Kidney glomerular epithelial cell (primary cell): ENCODE measurements around the gene EPAS1.
A peak's percentile ranks its signal among the peaks of the same experiment; 100 is the strongest.

Source experiments
- DNase-seq: peaks from one replicate; lab custom pipeline; 2025; lab: John Stamatoyannopoulos, UW

EPAS1 gene

DNA sequence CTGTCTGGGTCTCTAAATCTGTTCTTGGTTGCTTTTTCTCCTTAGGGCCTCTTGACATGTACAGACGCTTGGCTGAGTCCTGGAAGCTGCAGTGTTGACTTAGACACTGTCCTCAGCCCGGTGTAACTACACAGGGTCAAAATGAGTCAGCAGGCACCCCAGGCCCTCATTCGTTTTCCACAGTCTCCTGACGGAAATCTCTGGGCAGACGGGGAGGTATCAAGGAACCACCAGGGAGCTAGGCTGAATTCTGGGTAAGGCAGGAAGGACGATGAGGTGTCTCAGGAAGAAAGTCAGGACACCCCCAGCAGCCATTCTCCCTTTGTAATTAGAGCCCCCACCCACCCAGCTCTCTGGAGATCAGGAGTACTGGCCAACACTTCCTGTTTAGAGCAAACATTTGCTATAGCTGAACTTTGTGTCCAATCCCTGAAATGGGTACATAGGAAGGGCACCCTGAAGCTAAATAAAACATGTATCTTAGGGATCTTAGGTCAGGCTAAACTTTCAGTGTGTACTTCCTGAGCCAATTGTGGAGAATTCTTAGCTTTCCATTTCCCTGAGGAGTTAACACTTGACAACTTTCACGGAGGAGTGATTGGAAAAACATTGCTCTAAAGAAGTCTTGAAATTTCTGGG is 23.9 kb upstream of the EPAS1 start:
- no peak for DNase-seq

DNA sequence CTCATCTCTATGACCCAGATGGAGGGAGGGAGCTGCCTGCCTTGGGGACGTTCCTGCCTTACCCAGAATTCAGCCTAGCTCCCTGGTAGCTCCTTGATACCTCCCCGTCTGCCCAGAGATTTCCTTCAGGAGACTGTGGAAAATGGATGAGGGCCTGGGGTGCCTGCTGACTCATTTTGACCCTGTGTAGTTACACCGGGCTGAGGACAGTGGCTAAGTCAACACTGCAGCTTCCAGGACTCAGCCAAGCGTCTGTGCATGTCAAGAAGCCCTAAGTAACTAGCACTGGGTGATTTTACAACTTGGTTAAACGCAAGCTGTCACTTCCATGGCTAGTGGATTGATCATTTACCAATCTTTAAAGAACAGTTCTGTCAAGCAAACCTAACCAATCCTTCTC is 23.3 kb upstream of the EPAS1 start:
- DNase-seq = no peak

DNA sequence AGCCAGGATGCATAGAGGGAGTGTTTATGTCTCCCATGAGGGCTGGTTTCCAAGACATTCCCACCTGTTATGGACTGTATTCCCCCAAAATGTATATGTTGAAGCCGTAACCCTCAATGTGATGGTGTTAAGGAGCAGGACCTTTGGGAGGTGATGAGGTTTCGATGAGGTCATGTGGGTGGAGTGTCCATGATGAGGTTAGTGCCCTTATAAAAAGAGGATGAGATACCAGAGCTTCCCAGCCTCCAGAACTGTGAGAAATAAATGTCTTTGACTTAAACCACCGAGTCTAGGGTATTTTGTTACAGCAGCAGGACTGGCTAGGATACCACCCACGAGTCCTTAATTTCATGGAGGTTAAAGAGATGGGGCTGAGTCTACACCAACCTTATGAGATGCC is 22.6 kb upstream of the EPAS1 start:
- no peak for DNase-seq

DNA sequence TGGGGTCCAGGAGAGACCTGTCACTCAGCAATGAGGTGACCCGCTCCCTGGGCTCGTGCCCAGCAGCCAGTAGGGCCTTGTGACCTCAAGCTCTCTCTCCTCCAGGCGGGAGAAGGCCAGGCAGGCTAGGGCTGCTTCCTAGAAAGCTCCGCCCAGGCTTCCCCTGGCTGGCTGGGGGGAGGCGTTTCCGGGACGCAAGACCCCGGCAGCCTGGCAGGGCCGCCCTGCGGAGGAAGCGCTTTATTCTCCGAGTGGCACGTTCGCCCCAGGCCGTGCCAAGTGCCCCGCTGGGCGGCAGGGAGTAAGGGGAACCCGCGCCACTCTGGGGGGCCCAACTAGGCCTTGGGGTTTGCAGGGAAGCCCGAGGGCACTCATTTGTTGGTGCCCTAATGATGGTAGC is 21.2 kb upstream of the EPAS1 start:
- DNase-seq = no peak

DNA sequence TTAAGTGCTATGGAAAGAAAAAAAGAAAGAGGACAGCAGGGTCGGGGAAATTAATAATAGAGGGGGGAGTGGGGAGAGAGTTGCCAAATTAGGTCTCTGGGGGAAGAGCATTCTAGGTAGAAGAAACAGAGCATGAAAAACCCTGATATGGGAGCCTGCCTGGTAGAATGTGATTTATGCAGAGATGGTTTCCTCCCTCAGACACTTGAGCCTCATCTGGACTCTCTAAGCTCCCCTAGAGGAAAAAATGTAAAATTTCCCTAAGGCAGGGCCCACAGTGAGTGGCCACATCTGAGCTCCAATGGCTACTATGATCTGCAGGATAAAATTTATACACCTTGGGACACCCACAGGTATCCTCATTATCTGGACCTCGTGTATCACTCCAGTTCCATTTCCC is 20.6 kb upstream of the EPAS1 start:
- peak; percentile 42 for DNase-seq

DNA sequence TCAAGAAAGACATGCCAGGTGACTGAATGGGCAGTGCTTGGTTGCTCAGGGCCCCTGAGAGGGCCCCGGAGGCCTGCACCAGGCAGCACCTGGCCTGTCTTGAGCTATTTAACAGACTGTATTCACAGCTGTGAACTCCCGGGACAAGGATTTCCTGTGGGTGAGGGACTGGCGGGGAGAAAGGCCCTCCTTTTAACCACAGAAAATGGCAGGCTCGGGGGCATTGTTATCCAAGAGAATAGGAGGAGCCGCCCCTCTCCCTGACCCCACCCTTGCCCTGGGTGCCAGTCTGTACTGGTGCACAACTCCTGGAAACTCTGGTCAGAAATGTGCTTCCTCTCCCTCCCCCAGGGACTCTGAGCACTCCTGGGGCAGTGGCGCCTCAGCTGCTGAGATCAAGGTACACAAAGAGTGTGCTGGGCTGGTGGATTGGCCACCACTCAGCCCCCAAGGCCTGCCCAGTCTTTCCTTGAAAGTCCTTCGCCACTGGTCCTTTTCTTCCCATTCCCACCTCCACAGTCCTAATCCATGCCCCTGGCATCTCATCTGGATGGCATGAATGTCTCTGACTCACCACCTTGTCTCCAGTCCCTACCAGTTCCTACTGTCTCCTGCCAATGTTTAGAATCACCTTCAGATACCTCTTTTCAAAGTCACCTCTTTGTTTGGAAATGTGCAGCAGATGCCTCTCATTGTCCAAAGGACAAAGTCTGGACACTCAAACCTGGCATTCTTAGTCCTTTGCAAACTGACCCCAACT is 19.6 kb upstream of the EPAS1 start:
- no peak for DNase-seq

DNA sequence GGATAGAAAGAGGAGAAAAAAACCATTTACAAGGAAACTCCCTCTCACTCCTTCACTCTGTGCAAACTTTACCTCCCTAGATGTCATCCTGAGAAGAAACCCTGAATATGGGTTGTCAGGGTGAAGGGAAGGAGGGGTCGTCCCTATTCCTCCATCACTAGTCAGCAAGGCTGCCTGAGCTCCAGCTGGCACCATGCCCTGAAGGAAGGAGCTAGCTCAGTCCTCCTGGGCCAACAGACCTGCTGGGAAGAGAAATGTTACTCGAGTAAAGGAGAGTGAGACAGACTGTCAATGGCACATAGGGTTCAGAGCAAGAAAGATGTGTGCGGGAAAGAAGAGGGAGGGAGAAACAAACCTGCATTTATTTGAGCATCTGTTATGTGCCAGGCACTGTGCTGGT is 18.3 kb upstream of the EPAS1 start:
- no peak for DNase-seq

DNA sequence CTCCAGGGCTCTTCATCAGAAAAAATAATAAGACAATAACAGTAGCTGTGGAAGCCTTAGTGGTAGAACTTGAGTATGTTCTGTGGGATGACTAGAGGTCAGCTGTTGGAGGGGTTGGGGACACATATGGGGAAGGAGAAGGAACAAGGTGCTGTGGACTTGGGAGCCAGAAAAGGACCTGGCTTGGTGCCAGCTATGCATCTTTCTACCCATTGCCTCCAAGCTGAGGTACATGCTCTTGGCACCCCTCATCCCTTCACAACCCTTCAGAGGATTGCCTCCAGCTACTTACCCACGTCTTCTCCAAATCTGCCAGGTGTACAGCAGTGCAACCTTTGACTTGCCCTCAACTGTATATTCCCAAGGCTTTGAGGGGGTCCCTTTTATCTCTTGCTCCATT is 15.3 kb upstream of the EPAS1 start:
- DNase-seq = no peak

DNA sequence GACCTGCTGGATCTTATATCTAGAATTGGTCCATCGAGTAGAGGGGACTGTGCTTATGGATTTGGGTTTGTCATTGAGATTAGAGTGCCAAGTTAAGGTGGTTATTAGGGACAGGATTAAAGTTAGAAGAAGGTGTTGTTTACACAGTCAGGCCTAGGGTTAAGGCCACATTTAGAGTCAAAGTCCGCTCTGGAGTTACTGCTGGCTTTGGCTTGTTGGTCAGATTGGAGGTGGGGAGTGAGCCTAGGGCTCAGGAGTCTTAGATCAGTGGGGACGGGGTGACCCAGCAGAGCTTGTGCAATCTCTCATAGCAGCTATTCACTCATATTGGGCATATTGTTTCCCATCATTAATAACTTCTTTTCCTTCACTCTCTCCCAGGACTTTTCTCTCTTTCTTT is 13.5 kb upstream of the EPAS1 start:
- no peak for DNase-seq

DNA sequence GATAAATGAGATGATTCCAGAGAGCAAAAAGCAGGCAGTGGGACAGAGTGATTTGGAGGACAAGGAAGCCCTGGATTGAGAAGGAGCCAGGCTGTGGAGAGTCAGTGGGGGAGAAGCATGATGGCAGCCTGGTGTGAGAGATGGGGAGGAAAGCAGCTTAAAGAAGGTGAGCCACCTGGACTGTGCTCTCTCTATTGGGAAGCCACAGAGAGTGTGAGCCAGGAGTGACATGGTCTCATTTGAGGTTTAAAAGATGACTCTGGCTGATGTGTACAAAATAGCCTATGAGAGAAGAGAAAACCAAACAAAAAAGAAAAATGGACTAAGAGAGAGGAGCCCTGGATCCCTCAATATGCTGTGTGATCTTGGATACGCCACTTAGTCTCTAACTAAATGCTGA is 12.9 kb upstream of the EPAS1 start:
- DNase-seq = no peak

DNA sequence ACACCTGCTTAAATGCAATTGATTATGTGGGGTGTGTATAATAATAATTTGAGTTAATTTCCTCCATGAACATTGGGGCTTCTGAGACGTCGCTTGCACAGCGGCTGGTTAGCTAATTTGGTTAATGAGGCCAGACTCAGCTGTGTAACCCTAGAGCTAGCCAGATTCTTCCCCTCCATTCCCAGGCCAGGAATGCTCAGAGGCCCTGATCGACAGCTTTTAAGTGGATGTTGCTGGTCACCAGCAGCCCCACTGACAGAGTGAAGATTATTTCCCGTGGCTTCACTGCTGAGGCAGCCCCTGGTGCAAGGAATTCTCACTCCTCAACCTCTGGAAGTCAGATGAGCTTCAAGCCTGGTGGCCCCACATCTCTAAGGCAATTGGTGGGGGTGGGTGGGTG is 12.4 kb upstream of the EPAS1 start:
- DNase-seq = no peak

DNA sequence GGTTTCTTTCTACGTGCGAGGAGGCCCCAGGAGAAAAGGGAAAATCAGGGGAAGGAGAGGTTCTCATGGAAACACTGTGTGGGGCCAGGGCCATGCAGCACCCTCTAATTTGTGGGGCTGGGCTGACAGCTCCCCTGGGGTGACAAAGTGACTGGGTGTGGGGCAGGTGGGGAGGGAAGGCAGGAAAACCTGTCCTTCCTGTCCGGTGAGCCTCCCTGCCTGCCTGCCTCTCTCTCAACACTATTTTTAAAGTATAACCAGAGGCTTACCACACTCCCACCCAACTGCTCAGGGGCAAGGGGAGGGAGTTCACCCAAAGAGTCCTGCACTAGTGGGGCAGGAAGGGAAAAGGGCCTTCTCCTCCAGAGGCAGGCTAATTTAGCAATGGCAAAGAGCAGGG is 10.5 kb upstream of the EPAS1 start:
- no peak for DNase-seq

DNA sequence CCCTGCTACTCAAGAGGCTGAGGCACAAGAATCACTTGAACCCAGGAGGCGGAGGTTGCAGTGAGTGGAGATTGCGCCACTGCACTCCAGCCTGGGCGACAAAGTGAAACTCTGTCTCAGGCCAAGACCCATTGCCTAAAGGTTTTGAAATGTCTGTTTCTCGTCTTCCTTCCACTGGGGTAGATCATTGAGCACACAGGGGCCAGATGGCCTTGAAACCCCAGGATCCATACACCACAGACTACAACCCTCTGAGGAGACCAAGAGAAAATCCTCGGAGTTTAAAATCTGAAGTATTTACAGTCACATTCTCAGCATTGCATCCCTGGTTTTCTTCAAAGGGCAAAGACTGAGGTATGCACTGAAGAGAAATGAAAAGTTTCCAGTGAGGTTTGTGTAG is 7.1 kb upstream of the EPAS1 start:
- no peak for DNase-seq

DNA sequence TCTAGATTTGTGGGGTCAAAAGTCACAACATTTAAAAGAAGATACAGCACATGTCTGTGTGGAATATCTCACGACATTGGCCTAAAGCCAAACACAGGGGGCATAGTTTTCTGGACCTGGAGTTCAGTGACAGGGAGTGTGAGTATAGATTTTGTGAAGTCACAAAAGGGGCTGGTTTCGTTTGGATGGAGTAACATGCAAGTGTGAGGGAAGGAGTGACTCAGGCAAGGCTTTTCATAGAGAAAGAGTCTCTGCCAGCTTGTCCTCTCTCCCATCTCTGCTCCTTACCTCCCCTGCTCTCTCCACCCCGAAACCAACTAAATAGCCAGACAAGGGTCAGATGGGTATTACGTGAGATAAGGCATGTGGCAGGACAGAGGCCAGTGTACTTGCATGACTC is 3.7 kb upstream of the EPAS1 start:
- DNase-seq = no peak

DNA sequence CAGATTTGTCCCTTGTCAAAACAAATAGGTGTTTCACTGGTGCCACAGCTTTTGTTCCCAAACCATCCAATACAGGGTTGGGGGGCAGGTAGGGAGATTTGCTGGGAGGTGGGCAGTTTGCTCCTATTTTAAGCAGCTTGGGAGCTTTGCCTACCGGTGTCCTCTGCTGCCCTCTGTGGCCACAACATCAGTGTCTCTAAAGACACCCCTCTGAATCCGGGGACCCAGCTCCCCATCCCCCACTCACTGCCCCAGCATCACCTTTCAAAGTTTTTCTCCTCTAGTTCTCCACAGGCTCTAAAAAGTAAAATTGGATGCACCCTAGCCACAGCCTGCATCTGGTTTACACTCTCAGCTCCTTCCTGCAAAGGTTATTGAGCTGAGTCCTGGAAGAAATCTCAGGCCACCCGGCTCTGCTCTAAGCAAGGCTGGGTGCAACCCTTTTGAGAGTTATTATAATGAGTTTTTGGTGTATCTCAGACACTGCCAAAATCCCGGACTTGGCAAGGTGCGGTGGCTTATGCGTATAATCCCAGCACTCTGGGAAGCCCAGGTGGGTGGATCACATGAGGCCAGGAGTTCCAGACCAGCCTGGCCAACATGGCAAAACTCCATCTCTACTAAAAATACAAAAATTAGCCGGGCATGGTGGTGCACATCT is 2.9 kb upstream of the EPAS1 start:
- DNase-seq = no peak

DNA sequence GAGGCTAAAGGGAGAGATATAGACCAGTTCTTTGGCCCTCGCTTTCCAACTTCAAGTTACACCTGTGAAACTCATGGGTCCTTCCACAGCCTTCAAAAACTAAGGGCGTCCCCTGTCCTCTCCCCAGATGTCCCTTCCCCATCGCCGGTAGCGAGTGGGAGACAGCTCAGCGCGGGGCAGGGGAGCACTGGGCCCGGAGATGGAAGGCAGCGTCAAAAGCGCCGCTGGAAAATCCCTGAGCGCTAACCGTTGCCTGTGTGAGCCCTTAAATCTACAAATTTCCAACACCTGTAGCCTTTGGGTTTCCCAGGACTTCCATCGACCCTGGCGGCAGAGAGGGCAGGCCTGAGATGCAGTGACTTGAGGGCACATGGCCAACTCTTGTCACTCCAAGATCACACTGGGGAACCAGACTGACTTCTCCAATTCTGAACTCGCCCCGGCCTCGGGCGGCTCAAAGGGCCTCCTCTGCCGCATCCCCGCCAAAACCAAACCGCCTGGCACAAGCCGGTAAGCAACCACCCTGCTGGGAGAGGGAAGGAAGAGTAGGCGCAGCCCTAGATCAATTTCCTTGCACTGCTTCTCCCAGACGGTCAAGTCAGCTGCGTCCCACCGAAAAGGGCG is 879 bp upstream of the EPAS1 start:
- no peak for DNase-seq

DNA sequence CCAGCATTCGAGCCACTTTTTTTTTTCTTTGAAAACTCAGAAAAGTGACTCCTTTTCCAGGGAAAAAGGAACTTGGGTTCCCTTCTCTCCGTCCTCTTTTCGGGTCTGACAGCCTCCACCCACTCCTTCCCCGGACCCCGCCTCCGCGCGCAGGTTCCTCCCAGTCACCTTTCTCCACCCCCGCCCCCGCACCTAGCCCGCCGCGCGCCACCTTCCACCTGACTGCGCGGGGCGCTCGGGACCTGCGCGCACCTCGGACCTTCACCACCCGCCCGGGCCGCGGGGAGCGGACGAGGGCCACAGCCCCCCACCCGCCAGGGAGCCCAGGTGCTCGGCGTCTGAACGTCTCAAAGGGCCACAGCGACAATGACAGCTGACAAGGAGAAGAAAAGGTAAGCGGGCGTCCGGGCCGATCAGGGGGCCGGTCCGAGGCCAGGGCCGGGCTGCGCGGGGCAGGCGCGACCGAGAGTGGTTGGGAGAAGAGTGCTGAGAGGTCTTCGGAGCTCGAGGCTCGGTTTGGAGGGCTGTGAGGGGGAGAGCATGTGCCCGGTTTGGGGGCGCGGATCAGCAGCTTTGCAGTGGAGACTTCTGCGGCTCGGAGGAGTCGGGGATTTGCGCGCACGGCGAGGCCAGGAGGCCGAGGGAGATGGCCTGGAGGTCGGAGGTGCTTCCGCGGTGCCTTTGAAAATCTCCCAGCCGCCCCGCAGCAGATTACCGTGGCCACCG is 502 bp downstream of the EPAS1 start:
- peak; percentile 43 for DNase-seq

DNA sequence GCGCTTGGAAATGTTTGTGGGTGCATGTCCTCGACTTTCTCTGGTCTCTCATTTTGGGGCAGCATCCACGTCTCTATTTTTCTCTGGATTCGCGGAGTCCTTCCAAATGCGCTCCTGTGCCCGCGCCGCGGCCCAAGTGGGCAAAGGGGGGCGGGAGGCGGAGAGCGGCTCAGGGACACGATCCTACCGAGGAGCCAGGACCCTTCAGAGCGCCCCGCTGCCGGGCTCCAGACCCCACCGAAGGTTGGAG is 990 bp downstream of the EPAS1 start:
- no peak for DNase-seq

DNA sequence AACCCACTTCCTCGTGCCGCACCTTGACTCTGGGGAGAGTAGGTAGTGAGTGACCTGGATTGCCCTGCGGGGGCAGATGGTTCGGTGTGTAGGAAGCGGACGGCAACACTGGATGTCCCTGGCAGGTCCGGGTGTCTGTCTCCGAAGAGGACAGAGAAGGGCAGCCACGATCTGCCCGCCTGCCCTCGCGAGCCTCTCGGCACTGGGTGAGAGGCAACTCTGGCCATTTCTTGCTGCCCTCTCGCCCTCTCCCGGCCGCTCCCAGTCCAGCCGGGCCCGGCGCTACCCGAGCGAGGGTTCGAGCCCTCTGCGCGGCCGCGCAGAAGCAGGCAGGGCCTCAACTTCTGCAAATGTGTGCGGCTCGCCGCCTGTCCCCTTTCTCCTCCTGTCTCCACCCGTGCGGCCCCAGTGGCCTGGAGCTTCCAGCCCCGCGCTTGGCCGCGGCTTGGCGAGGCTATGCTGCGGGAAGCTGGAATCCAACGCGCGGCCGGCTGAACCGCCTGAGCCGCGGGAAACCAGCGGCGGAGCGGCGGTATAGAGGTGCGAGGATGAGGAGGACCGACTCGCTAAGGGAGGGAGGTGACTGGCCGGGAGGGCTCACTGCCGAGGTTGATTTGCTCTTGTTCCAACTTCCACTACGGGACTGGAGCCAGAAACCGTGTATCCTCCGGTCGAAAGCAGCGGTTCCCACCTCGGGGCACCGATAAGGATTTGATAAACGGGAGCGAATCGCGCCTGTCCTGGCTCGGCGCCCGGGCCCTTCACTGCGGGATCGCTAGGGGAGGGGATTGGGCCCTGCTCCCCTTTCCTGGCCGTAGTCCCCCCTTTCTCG is 1.5 kb downstream of the EPAS1 start:
- DNase-seq = no peak

DNA sequence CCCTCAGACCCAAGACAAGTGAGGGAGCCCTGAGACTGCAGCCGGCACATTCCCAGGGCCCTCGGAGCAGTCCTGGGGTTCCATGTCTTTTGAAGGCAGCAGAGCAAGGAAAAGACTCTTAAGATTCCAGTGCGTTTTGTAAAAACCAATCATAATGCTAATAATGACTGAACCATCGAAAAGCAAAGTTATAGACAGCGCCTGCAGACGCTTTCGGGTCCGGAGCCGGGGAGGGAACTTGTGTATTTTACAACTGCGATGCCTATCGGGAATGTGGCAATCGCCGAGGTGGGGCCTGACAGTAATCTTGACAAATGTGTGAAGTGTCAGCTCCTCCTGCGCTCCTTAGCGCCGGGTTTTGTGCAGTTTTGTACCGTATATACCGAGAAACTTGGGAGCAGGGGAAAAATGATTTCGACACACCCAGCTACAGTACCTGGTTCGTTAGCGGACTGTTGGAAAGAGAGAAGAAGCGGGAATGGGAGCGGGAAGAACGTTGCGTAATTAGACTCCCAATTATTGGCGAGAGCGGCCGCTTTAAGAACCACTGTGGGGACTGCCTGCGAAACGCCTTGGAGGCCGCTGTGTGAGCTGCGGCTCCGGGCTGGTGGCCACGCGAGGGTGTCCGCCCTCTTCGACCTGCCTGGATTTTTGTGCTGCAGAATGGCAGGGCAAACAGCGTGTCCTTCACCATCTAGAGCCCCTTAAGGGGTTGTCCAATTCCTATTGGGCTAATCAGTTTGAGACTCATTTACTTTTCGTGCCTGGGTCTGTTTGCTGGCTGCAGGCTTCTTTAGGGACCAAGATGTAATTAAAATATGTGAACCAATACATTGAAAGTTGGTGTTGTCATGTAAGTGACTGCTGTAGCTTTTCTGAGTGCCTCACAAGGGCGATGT is 2.4 kb downstream of the EPAS1 start:
- DNase-seq = no peak

DNA sequence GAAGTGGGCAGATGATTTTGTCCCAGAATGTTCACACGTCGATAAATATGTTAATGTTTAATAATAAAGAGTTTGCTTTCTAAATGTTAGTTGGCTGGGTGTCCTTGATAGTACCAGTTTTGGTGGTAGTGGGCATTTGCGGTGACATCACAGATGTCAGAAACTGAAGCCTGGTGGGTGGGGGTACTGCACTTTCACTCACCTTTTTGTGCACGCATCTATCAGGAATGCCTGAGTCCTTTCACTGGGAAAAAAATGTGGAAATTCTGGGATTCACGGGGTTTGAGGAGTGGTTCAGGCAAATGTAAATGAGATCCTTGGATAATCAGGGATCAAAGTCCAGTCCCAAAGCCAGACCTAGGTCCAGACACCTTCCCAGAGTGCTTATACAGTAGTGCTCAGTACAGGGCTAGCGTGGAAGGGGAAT is 3.2 kb downstream of the EPAS1 start:
- no peak for DNase-seq
